ENCODE results near the gene SYNE1. TPM values are rescaled to one million over a fixed set of nuclear protein-coding genes. Genes with fewer than 3 reads are reported as not detected.

The SYNE1 gene
- total and polyA plus RNA-seq, 9 donors, result 57.0 to 141 (median 97.5) TPM

- DNase-seq, result no peak
- Histone ChIP-seq H3K27ac (ENCODE audit: low read length) (no peak overlapping the region), H3K4me3 (ENCODE audit: low read length) (no peak overlapping the region), H3K9me3 (replicated peaks; ENCODE audit: control insufficient read depth, low read depth, low read length) (no peaks in the 10 kb centered on the region), H3K27me3 (ENCODE audit: control insufficient read depth, insufficient read depth, low read length) (no peaks in the 10 kb centered on the region), H3K4me1 (ENCODE audit: control insufficient read depth, insufficient read depth, low read length) (no peaks in the 10 kb centered on the region), H3K36me3 (ENCODE audit: control insufficient read depth, insufficient read depth, low read length) (no peaks in the 10 kb centered on the region)
- no CpG with 5 or more reads among the region's 2 CpGs for WGBS (ENCODE audit: insufficient coverage)
These were observed 40.4 kb downstream of the SYNE1 start for GRCh38 chr6:152596726-152597125.

- Histone ChIP-seq H3K9me3 (replicated peaks; ENCODE audit: control insufficient read depth, low read depth, low read length) (no peaks in the 10 kb centered on the region), H3K27ac (ENCODE audit: low read length) (peak overlapping the region; percentile 22), H3K36me3 (ENCODE audit: control insufficient read depth, insufficient read depth, low read length) (no peaks in the 10 kb centered on the region), H3K4me1 (ENCODE audit: control insufficient read depth, insufficient read depth, low read length) (no peaks in the 10 kb centered on the region), H3K4me3 (ENCODE audit: low read length) (no peak overlapping the region), H3K27me3 (ENCODE audit: control insufficient read depth, insufficient read depth, low read length) (no peaks in the 10 kb centered on the region)
- DNase-seq, result peak; percentile 83
- WGBS (ENCODE audit: insufficient coverage), result no CpG with 5 or more reads among the region's 4 CpGs
These were observed 41.7 kb downstream of the SYNE1 start for GRCh38 chr6:152595499-152595898.

- H3K27ac ChIP-seq (ENCODE audit: low read length), result no peak overlapping the region
- H3K4me3 ChIP-seq (ENCODE audit: low read length), result no peak overlapping the region
- no peaks in the 10 kb centered on the region for H3K36me3 ChIP-seq (ENCODE audit: control insufficient read depth, insufficient read depth, low read length)
- H3K4me1 ChIP-seq (ENCODE audit: control insufficient read depth, insufficient read depth, low read length), result no peaks in the 10 kb centered on the region
- H3K27me3 ChIP-seq (ENCODE audit: control insufficient read depth, insufficient read depth, low read length), result no peaks in the 10 kb centered on the region
- WGBS (ENCODE audit: insufficient coverage), result 82% methylated on average over 1 of the region's 1 CpG
- DNase-seq, result no peak
- no peaks in the 10 kb centered on the region for H3K9me3 ChIP-seq (replicated peaks; ENCODE audit: control insufficient read depth, low read depth, low read length)
These were observed 42.5 kb downstream of the SYNE1 start for GRCh38 chr6:152594701-152595100.

DNA sequence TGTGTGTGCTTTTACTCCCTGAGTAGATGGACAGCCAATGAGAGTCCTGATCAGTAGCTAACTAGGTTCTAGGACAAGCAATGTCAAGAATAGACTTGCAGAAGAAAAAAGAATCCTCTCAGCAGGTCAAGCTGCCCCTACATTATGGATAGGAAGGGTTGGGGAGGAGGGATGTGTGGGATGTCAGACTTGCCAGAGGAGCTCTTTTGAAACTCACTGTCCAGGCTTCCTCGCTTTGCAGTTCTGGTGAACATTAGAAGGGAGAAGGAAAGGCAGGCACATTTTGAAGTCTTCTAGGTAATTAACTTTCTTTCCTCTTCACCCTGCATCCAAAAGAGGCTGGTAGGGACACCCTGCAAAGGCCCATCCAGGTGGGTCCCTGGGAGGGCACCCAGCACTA, 48.7 kb downstream of the SYNE1 start:
- WGBS (ENCODE audit: insufficient coverage), result no CpG with 5 or more reads among the region's 1 CpG
- Histone ChIP-seq H3K4me1 (ENCODE audit: control insufficient read depth, insufficient read depth, low read length) (no peaks in the 10 kb centered on the region), H3K4me3 (ENCODE audit: low read length) (no peak overlapping the region), H3K36me3 (ENCODE audit: control insufficient read depth, insufficient read depth, low read length) (no peaks in the 10 kb centered on the region), H3K27me3 (ENCODE audit: control insufficient read depth, insufficient read depth, low read length) (no peaks in the 10 kb centered on the region), H3K9me3 (replicated peaks; ENCODE audit: control insufficient read depth, low read depth, low read length) (no peaks in the 10 kb centered on the region), H3K27ac (ENCODE audit: low read length) (no peak overlapping the region)
- DNase-seq, result no peak

DNA sequence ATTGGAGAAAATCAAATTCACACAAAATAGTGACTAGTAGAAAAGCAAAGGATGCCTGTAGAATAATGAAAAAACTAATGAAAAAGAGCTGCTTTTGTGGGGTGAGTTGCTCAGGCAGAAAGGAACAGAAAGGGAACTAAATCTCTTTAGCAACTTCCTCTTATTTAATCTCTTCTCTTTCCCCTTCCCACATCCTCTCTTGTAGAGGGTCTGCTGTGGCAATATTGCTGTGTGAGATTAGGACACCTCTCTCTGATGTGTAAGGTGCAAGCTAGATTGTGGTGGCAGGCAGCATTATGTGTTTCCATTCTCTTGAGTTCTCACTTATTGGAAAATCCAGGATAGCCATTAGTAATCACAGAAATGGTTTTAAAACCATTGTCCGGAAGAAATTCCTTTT, 49.7 kb downstream of the SYNE1 start:
- WGBS (ENCODE audit: insufficient coverage), result no CpG with 5 or more reads among the region's 1 CpG
- Histone ChIP-seq H3K9me3 (replicated peaks; ENCODE audit: control insufficient read depth, low read depth, low read length) (no peaks in the 10 kb centered on the region), H3K27ac (ENCODE audit: low read length) (no peak overlapping the region)

DNA sequence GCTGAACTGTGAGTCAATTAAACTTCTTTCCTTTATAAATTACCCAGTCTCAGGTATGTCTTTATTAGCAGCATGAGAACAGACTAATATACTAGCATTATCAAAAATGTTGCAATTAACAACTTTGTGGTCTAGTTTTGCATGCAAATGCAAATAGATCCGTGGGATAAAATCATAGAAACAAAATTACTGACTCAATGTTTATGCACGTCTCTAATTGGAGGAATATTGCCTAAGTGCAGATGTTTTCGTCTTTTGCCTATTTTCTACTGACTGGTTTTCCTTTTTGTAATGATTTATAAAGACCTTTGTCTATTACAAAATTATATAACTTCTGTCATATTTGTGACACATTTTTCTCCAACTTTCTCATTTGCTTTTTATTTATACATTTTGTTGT, 51.9 kb downstream of the SYNE1 start:
- H3K4me3 ChIP-seq (ENCODE audit: low read length), result no peak overlapping the region
- no peak for DNase-seq
- no peaks in the 10 kb centered on the region for H3K9me3 ChIP-seq (replicated peaks; ENCODE audit: control insufficient read depth, low read depth, low read length)
- no peak overlapping the region for H3K27ac ChIP-seq (ENCODE audit: low read length)
- H3K4me1 ChIP-seq (ENCODE audit: control insufficient read depth, insufficient read depth, low read length), result no peaks in the 10 kb centered on the region
- WGBS (ENCODE audit: insufficient coverage), result no CpG with 5 or more reads among the region's 3 CpGs
- H3K36me3 ChIP-seq (ENCODE audit: control insufficient read depth, insufficient read depth, low read length), result no peaks in the 10 kb centered on the region
- H3K27me3 ChIP-seq (ENCODE audit: control insufficient read depth, insufficient read depth, low read length), result no peaks in the 10 kb centered on the region

More for the DNA sequence above, 49.7 kb downstream of the SYNE1 start:
- Histone ChIP-seq H3K4me1 (ENCODE audit: control insufficient read depth, insufficient read depth, low read length) (no peaks in the 10 kb centered on the region), H3K27me3 (ENCODE audit: control insufficient read depth, insufficient read depth, low read length) (no peaks in the 10 kb centered on the region), H3K36me3 (ENCODE audit: control insufficient read depth, insufficient read depth, low read length) (no peaks in the 10 kb centered on the region), H3K4me3 (ENCODE audit: low read length) (no peak overlapping the region)
- no peak for DNase-seq

DNA sequence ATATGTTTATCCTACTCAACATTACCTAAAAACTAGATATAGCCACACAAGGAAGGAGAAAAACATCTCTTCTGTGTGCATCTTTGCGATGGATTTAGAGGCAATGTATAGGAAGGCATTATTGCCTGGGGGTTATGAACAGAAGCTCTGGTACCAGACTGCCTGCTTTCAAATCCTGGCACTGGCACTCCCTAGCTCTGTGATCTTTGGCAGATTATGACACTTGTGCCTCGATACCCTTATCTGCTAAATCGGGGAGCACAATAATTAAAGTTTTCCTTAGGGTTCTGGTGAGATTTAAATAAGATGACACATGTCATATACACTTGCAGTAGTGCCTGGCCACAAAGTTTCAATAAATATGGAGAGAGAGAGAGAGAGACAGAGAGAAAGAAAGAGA, 53.3 kb downstream of the SYNE1 start:
- no peaks in the 10 kb centered on the region for H3K4me1 ChIP-seq (ENCODE audit: control insufficient read depth, insufficient read depth, low read length)
- no peak overlapping the region for H3K27ac ChIP-seq (ENCODE audit: low read length)
- no peak overlapping the region for H3K4me3 ChIP-seq (ENCODE audit: low read length)
- no peak for DNase-seq
- no peaks in the 10 kb centered on the region for H3K27me3 ChIP-seq (ENCODE audit: control insufficient read depth, insufficient read depth, low read length)
- WGBS (ENCODE audit: insufficient coverage), result 100% methylated on average over 1 of the region's 3 CpGs
- H3K36me3 ChIP-seq (ENCODE audit: control insufficient read depth, insufficient read depth, low read length), result no peaks in the 10 kb centered on the region
- H3K9me3 ChIP-seq (replicated peaks; ENCODE audit: control insufficient read depth, low read depth, low read length), result no peaks in the 10 kb centered on the region

GRCh38 chr6:152576525-152576924, 60.6 kb downstream of the SYNE1 start:
- no CpG with 5 or more reads among the region's 1 CpG for WGBS (ENCODE audit: insufficient coverage)
- no peak overlapping the region for H3K4me3 ChIP-seq (ENCODE audit: low read length)
- no peaks in the 10 kb centered on the region for H3K4me1 ChIP-seq (ENCODE audit: control insufficient read depth, insufficient read depth, low read length)
- no peaks in the 10 kb centered on the region for H3K27me3 ChIP-seq (ENCODE audit: control insufficient read depth, insufficient read depth, low read length)
- no peak overlapping the region for H3K27ac ChIP-seq (ENCODE audit: low read length)
- H3K9me3 ChIP-seq (replicated peaks; ENCODE audit: control insufficient read depth, low read depth, low read length), result no peaks in the 10 kb centered on the region
- DNase-seq, result no peak
- no peaks in the 10 kb centered on the region for H3K36me3 ChIP-seq (ENCODE audit: control insufficient read depth, insufficient read depth, low read length)

- Histone ChIP-seq H3K27ac (ENCODE audit: low read length) (no peak overlapping the region), H3K4me1 (ENCODE audit: control insufficient read depth, insufficient read depth, low read length) (no peaks in the 10 kb centered on the region), H3K36me3 (ENCODE audit: control insufficient read depth, insufficient read depth, low read length) (no peaks in the 10 kb centered on the region), H3K4me3 (ENCODE audit: low read length) (no peak overlapping the region), H3K9me3 (replicated peaks; ENCODE audit: control insufficient read depth, low read depth, low read length) (no peaks in the 10 kb centered on the region), H3K27me3 (ENCODE audit: control insufficient read depth, insufficient read depth, low read length) (no peaks in the 10 kb centered on the region)
- 60% methylated on average over 2 of the region's 4 CpGs for WGBS (ENCODE audit: insufficient coverage)
- no peak for DNase-seq
These were observed 61.5 kb downstream of the SYNE1 start for GRCh38 chr6:152575621-152576150.

GRCh38 chr6:152575161-152575560, 62.0 kb downstream of the SYNE1 start:
- no peaks in the 10 kb centered on the region for H3K36me3 ChIP-seq (ENCODE audit: control insufficient read depth, insufficient read depth, low read length)
- H3K4me3 ChIP-seq (ENCODE audit: low read length), result no peak overlapping the region
- DNase-seq, result no peak
- H3K27ac ChIP-seq (ENCODE audit: low read length), result no peak overlapping the region
- no CpG with 5 or more reads among the region's 2 CpGs for WGBS (ENCODE audit: insufficient coverage)
- no peaks in the 10 kb centered on the region for H3K27me3 ChIP-seq (ENCODE audit: control insufficient read depth, insufficient read depth, low read length)
- H3K9me3 ChIP-seq (replicated peaks; ENCODE audit: control insufficient read depth, low read depth, low read length), result no peaks in the 10 kb centered on the region
- no peaks in the 10 kb centered on the region for H3K4me1 ChIP-seq (ENCODE audit: control insufficient read depth, insufficient read depth, low read length)

DNA sequence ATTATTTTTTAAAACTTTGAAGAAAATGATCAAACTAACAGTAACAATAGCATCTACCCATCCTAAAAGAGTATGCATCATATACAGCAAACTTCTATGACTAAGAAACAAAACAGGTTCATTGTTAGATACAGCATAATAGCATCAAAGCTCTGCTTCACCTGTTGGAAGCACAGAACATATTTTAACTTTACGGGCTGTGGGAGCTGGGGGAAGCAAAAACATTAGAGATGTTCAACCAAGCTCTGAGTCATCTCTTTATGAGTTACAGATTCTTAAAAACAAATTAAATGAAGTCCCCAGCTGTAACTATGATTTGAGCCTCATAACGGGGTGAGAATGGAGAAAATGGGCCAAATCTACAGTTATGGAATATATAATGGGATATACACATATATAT, 63.4 kb downstream of the SYNE1 start:
- H3K36me3 ChIP-seq (ENCODE audit: control insufficient read depth, insufficient read depth, low read length), result no peaks in the 10 kb centered on the region
- H3K9me3 ChIP-seq (replicated peaks; ENCODE audit: control insufficient read depth, low read depth, low read length), result no peaks in the 10 kb centered on the region
- H3K27ac ChIP-seq (ENCODE audit: low read length), result no peak overlapping the region
- no peak for DNase-seq
- no peaks in the 10 kb centered on the region for H3K4me1 ChIP-seq (ENCODE audit: control insufficient read depth, insufficient read depth, low read length)
- H3K4me3 ChIP-seq (ENCODE audit: low read length), result no peak overlapping the region
- WGBS (ENCODE audit: insufficient coverage), result no CpG with 5 or more reads among the region's 2 CpGs
- H3K27me3 ChIP-seq (ENCODE audit: control insufficient read depth, insufficient read depth, low read length), result no peaks in the 10 kb centered on the region

Data from muscle of leg (tissue), 11 donors.